GM10847 (cell line): Measurements from ENCODE around the gene FAM89B.

Source experiments
- POLR2A ChIP-seq: IDR thresholded peaks from 2 replicates; pipeline ENCODE4 v1.6.1; 2011; ENCODE audit not compliant: insufficient read length; ENCODE audit errors: extremely low read depth

Gene FAM89B

GRCh38 chr11:65599216-65599954, 27.0 kb downstream of the FAM89B start:
- TF ChIP-seq POLR2A: no peak

- TF ChIP-seq POLR2A: no peak
Measured at GRCh38 chr11:65599955-65600246, 27.6 kb downstream of the FAM89B start.

- TF ChIP-seq POLR2A: no peak
Measured at GRCh38 chr11:65604258-65604657, 31.9 kb downstream of the FAM89B start.

- TF ChIP-seq POLR2A: no peak
Measured at GRCh38 chr11:65606876-65607613, 34.7 kb downstream of the FAM89B start.

- TF ChIP-seq POLR2A: no peak
Measured at GRCh38 chr11:65607614-65608426, 35.5 kb downstream of the FAM89B start.

GRCh38 chr11:65609229-65609628, 36.9 kb downstream of the FAM89B start:
- TF ChIP-seq POLR2A: no peak

GRCh38 chr11:65609665-65610064, 37.3 kb downstream of the FAM89B start:
- no peak for TF ChIP-seq POLR2A

- TF ChIP-seq POLR2A: no peak
Measured at GRCh38 chr11:65610404-65610803, 38.1 kb downstream of the FAM89B start.

GRCh38 chr11:65611028-65611757, 38.9 kb downstream of the FAM89B start:
- TF ChIP-seq POLR2A: no peak

GRCh38 chr11:65611758-65612603, 39.6 kb downstream of the FAM89B start:
- no peak for TF ChIP-seq POLR2A

- TF ChIP-seq POLR2A: no peak
Measured at GRCh38 chr11:65612691-65613090, 40.4 kb downstream of the FAM89B start.

GRCh38 chr11:65613091-65613928, 41.0 kb downstream of the FAM89B start:
- no peak for TF ChIP-seq POLR2A

- no peak for TF ChIP-seq POLR2A
Measured at GRCh38 chr11:65615229-65615949, 43.1 kb downstream of the FAM89B start, which contains the start of gene PCNX3. TSS of gene PCNX3 (plus strand) at chr11:65615776. CDS start at chr11:65616312, 536 bp downstream.
